Calu3 (cell line): Measurements from ENCODE around the gene NOSIP. TPM values are rescaled to one million over a fixed set of nuclear protein-coding genes. Genes with fewer than 3 reads are reported as not detected.
A peak's percentile ranks its signal among the peaks of the same experiment; 100 is the strongest.

Experiments
- BruUV-seq: library from RNA; stranded (reverse); fragments of 400-500 nt; replicated peaks from 2 replicates; lab custom pipeline; 2021; lab: Mats Ljungman, UMichigan
- CTCF ChIA-PET: fragments of 300-600 bp; sonication (Branson Sonifier 250); formaldehyde crosslinking; loops from one replicate; lab custom pipeline; 2022; ENCODE audit warnings: antibody characterized with exemption; lab: Charles Lee
- DNase-seq: peaks from one replicate; pipeline ENCODE4 v3.0.0; 2022
- H3K27ac Mint-ChIP-seq: one replicate; pipeline ENCODE4 v1.8.0; 2022; ENCODE audit warnings: mixed read lengths; ENCODE audit not compliant: unreplicated experiment
- H3K27me3 Mint-ChIP-seq: one replicate; pipeline ENCODE4 v1.8.0; 2022; ENCODE audit warnings: mixed read lengths; ENCODE audit not compliant: unreplicated experiment
- H3K36me3 Mint-ChIP-seq: one replicate; pipeline ENCODE4 v1.8.0; 2022; ENCODE audit warnings: mild to moderate bottlenecking, moderate library complexity, mixed read lengths; ENCODE audit not compliant: insufficient read depth, unreplicated experiment
- H3K4me1 Mint-ChIP-seq: one replicate; pipeline ENCODE4 v1.8.0; 2022; ENCODE audit warnings: mild to moderate bottlenecking, low read depth, mixed read lengths; ENCODE audit not compliant: unreplicated experiment
- H3K4me3 Mint-ChIP-seq: one replicate; pipeline ENCODE4 v1.8.0; 2022; ENCODE audit warnings: mild to moderate bottlenecking, low read depth, moderate library complexity, mixed read lengths; ENCODE audit not compliant: unreplicated experiment
- H3K9me3 Mint-ChIP-seq: one replicate; pipeline ENCODE4 v1.8.0; 2022; ENCODE audit warnings: low read depth, mixed read lengths; ENCODE audit not compliant: unreplicated experiment
- CTCF ChIP-seq: fragments of 200-600 bp; IDR thresholded peaks from one replicate; pipeline ENCODE4 v1.8.0; 2022; ENCODE audit warnings: antibody characterized with exemption; ENCODE audit not compliant: unreplicated experiment
- intact Hi-C: fragments of 100-400 bp; cut with micrococcal nuclease; formaldehyde crosslinking; loops from one replicate; pipeline ENCODE4 v1.10.0; 2022; ENCODE audit not compliant: unreplicated experiment
- total RNA-seq: library from RNA; stranded (reverse); gene quantifications from 2 replicates; pipeline ENCODE4 v1.2.3, GENCODE V29; 2022

Gene NOSIP
- total RNA-seq, 1 experiment from 2014 or later, result 76.9 TPM

GRCh38 chr19:49534632-49535385, 45.5 kb downstream of the NOSIP start:
- CTCF ChIA-PET, result interaction anchor here (0.5 to 0.7 kb wide), 3 partner anchors 12 to 52 kb away, joined by 3 to 5 read pairs (median 3); no protein-coding TSS in a partner anchor
- no peak for TF ChIP-seq CTCF
- BruUV-seq, result no TSS peak
- H3K4me3 Mint-ChIP-seq, result peak overlapping the region; percentile 84
- H3K27me3 Mint-ChIP-seq, result peaks cover 16% of the 10 kb centered on the region
- no peak for DNase-seq
- intact Hi-C loops, result no loop called here
- peaks cover 21% of the 10 kb centered on the region for H3K4me1 Mint-ChIP-seq
- H3K9me3 Mint-ChIP-seq, result no peaks in the 10 kb centered on the region
- H3K36me3 Mint-ChIP-seq, result peaks cover 23% of the 10 kb centered on the region
- H3K27ac Mint-ChIP-seq, result peak overlapping the region; percentile 33

GRCh38 chr19:49533551-49534488, 46.5 kb downstream of the NOSIP start:
- BruUV-seq, result no TSS peak

GRCh38 chr19:49530708-49531107, 49.6 kb downstream of the NOSIP start:
- peaks cover 16% of the 10 kb centered on the region for H3K27me3 Mint-ChIP-seq
- intact Hi-C loops, result no loop called here
- CTCF ChIA-PET, result no interaction called here
- TF ChIP-seq CTCF, result no peak
- H3K4me3 Mint-ChIP-seq, result no peak overlapping the region
- DNase-seq, result no peak
- H3K4me1 Mint-ChIP-seq, result peaks cover 21% of the 10 kb centered on the region
- H3K9me3 Mint-ChIP-seq, result no peaks in the 10 kb centered on the region
- no TSS peak for BruUV-seq
- peaks cover 28% of the 10 kb centered on the region for H3K36me3 Mint-ChIP-seq
- no peak overlapping the region for H3K27ac Mint-ChIP-seq

More at GRCh38 chr19:49533551-49534488, 46.5 kb downstream of the NOSIP start:
- Mint-ChIP-seq H3K4me3 (peak overlapping the region; percentile 84), H3K36me3 (peaks cover 25% of the 10 kb centered on the region), H3K4me1 (peaks cover 21% of the 10 kb centered on the region), H3K9me3 (no peaks in the 10 kb centered on the region), H3K27me3 (peaks cover 16% of the 10 kb centered on the region), H3K27ac (peak overlapping the region; percentile 78)
- CTCF ChIA-PET, result interaction anchor here (0.5 to 0.7 kb wide), 4 partner anchors 10 to 53 kb away, joined by 3 to 5 read pairs (median 3); no protein-coding TSS in a partner anchor
- intact Hi-C loops, result no loop called here
- TF ChIP-seq CTCF, result peak; percentile 56
- DNase-seq, result peak; percentile 83

- BruUV-seq, result no TSS peak
- H3K36me3 Mint-ChIP-seq, result peaks cover 11% of the 10 kb centered on the region
- intact Hi-C loops, result no loop called here
- H3K27me3 Mint-ChIP-seq, result no peaks in the 10 kb centered on the region
- DNase-seq, result no peak
- H3K4me1 Mint-ChIP-seq, result peaks cover 5% of the 10 kb centered on the region
- no peak overlapping the region for H3K27ac Mint-ChIP-seq
- TF ChIP-seq CTCF, result no peak
- no peak overlapping the region for H3K4me3 Mint-ChIP-seq
- H3K9me3 Mint-ChIP-seq, result no peaks in the 10 kb centered on the region
- CTCF ChIA-PET, result no interaction called here
These were observed 52.1 kb downstream of the NOSIP start for GRCh38 chr19:49528211-49528771.
